ENCODE results near the gene CENPQ. TPM values are rescaled to one million over a fixed set of nuclear protein-coding genes. Genes with fewer than 3 reads are reported as not detected.
A peak's percentile ranks its signal among the peaks of the same experiment; 100 is the strongest.
"Not testable (repeated sequence)": the region's sequence is repeated elsewhere in the genome, so short reads cannot be mapped to it uniquely, and the experiment has no call there.

CENPQ gene
- total and polyA plus RNA-seq, 10 donors = 3.8 to 9.6 (median 5.4) TPM

- intact Hi-C loops (cut with DNase I; ENCODE audit: low total_unique reads) = no loop called here
- Histone ChIP-seq H3K4me3 (no peak overlapping the region), H3K4me1 (no peaks in the 10 kb centered on the region), H3K27ac (no peak overlapping the region), H3K9me3 (no peaks in the 10 kb centered on the region), H3K36me3 (peaks cover 0 to 40% (median 9%) of the 10 kb centered on the region in 6 donors), H3K27me3 (replicated peaks in 1 of 7) (no peaks in the 10 kb centered on the region)
- no peak for DNase-seq
- 94 to 98% (median 96%) methylated on average over 3 of the region's 3 CpGs for WGBS, 5 donors
- TF ChIP-seq, protein P1, sequence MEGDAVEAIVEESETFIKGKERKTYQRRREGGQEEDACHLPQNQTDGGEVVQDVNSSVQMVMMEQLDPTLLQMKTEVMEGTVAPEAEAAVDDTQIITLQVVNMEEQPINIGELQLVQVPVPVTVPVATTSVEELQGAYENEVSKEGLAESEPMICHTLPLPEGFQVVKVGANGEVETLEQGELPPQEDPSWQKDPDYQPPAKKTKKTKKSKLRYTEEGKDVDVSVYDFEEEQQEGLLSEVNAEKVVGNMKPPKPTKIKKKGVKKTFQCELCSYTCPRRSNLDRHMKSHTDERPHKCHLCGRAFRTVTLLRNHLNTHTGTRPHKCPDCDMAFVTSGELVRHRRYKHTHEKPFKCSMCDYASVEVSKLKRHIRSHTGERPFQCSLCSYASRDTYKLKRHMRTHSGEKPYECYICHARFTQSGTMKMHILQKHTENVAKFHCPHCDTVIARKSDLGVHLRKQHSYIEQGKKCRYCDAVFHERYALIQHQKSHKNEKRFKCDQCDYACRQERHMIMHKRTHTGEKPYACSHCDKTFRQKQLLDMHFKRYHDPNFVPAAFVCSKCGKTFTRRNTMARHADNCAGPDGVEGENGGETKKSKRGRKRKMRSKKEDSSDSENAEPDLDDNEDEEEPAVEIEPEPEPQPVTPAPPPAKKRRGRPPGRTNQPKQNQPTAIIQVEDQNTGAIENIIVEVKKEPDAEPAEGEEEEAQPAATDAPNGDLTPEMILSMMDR (IDR thresholded peaks at IDR 0.05 in 8 of 11, conservative IDR thresholded peaks at IDR 0.05 in 3 of 11) = no peak
- TF ChIP-seq POLR2A (IDR thresholded peaks at IDR 0.05) (no peak), POLR2AphosphoS5 (IDR thresholded peaks at IDR 0.05) (no peak)
Observed at GRCh38 chr6:49479308-49479970, 16.3 kb downstream of the CENPQ start.

- intact Hi-C loops (cut with DNase I; ENCODE audit: low total_unique reads); H3K4me3 ChIP-seq; H3K27me3 ChIP-seq (replicated peaks in 1 of 7); H3K4me1 ChIP-seq; H3K27ac ChIP-seq; H3K9me3 ChIP-seq: not testable (repeated sequence)
- peak; percentile 47 for DNase-seq
- peaks cover 0 to 58% (median 9%) of the 10 kb centered on the region in 6 donors for H3K36me3 ChIP-seq
- whole genome bisulfite sequencing, 5 donors = 93 to 99% (median 97%) methylated on average over 2 to 22 of the region's 22 CpGs
Observed at GRCh38 chr6:49481846-49482245, 18.7 kb downstream of the CENPQ start.

DNA sequence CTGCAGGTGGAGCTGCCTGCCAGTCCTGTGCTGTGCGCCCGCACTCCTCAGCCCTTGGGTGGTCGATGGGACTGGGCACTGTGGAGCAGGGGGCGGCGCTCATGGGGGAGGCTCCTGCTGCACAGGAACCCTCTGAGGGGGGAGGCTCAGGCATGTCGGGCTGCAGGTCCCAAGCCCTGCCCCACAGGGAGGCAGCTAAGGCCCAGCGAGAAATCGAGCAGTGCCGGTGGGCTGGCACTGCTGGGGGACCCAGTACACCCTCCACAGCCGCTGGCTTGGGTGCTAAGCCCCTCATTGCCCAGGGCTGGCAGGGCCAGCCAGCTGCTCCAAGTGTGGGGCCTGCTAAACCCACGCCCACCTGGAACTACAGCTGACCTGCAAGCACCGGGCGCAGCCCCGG, 20.2 kb downstream of the CENPQ start:
- H3K27me3 ChIP-seq (replicated peaks in 1 of 7); H3K27ac ChIP-seq; H3K9me3 ChIP-seq; H3K4me1 ChIP-seq; intact Hi-C loops (cut with DNase I; ENCODE audit: low total_unique reads); H3K4me3 ChIP-seq: not testable (repeated sequence)
- WGBS, 5 donors = 77 to 95% (median 90%) methylated on average over 5 to 14 of the region's 14 CpGs
- H3K36me3 ChIP-seq = peaks cover 0 to 64% (median 13%) of the 10 kb centered on the region in 6 donors
- peak; percentile 56 for DNase-seq

DNA sequence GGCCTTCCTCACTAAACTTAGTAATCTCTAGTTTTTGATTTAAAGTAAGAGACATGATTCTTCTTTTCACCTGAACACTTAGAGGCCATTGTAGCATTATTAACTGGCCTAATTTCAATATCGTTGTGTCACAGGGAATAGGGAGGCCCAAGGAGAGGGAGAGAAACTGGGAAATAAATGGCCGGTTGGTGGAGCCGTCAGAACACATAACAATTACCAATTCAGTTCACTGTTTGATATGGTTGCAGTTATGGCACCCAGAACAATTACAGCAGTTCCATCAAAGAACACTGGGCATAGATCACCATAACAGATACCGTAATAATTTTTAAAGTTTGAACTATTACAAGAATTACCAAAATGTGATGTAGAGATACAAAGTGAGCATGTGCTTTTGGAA, 27.5 kb downstream of the CENPQ start:
- TF ChIP-seq POLR2AphosphoS5 (IDR thresholded peaks at IDR 0.05) (no peak), POLR2A (IDR thresholded peaks at IDR 0.05) (no peak)
- TF ChIP-seq, protein P1 (IDR thresholded peaks at IDR 0.05 in 8 of 11, conservative IDR thresholded peaks at IDR 0.05 in 3 of 11) = no peak
- no peaks in the 10 kb centered on the region for H3K9me3 ChIP-seq
- no peak for DNase-seq
- 90 to 99% (median 96%) methylated on average over 4 of the region's 4 CpGs for WGBS, 5 donors
- H3K4me1 ChIP-seq = no peaks in the 10 kb centered on the region
- no peak overlapping the region for H3K4me3 ChIP-seq
- intact Hi-C loops (cut with DNase I; ENCODE audit: low total_unique reads) = no loop called here
- peaks cover 0 to 82% (median 38%) of the 10 kb centered on the region in 6 donors for H3K36me3 ChIP-seq
- no peak overlapping the region for H3K27ac ChIP-seq
- H3K27me3 ChIP-seq (replicated peaks in 1 of 7) = no peaks in the 10 kb centered on the region

GRCh38 chr6:49497304-49497703, 34.1 kb downstream of the CENPQ start:
- 89 to 93% (median 91%) methylated on average over 3 of the region's 3 CpGs for WGBS, 5 donors
- no peak overlapping the region for H3K4me3 ChIP-seq
- DNase-seq = no peak
- intact Hi-C loops (cut with DNase I; ENCODE audit: low total_unique reads) = no loop called here
- no peaks in the 10 kb centered on the region for H3K27me3 ChIP-seq (replicated peaks in 1 of 7)
- H3K36me3 ChIP-seq = peaks cover 0 to 28% (median 1%) of the 10 kb centered on the region in 6 donors
- TF ChIP-seq POLR2AphosphoS5 (IDR thresholded peaks at IDR 0.05) (no peak), POLR2A (IDR thresholded peaks at IDR 0.05) (no peak)
- TF ChIP-seq, protein P1 (IDR thresholded peaks at IDR 0.05 in 8 of 11, conservative IDR thresholded peaks at IDR 0.05 in 3 of 11) = no peak
- H3K9me3 ChIP-seq = no peaks in the 10 kb centered on the region
- no peak overlapping the region for H3K27ac ChIP-seq
- no peaks in the 10 kb centered on the region for H3K4me1 ChIP-seq
